MM.1S (cell line): Measurements from ENCODE around the gene LHFPL4.

ENCODE experiments used
- DNase-seq: peaks from one replicate; pipeline ENCODE4 v3.0.0-alpha.2; 2015
- H2AFZ ChIP-seq: fragments of 300-600 bp; sonication (generic); 2 replicates; pipeline ENCODE4 v1.6.0; 2016; ENCODE audit warnings: antibody characterized with exemption, low read length
- H3F3A ChIP-seq: fragments of 300-600 bp; sonication (generic); 2 replicates; pipeline ENCODE4 v1.6.1; 2016; ENCODE audit warnings: mild to moderate bottlenecking, antibody characterized with exemption, low read length, moderate library complexity, mixed read lengths; ENCODE audit not compliant: insufficient read depth
- H3K27ac ChIP-seq: fragments of 300-600 bp; sonication (generic); 2 replicates; pipeline ENCODE4 v1.5.1; 2016; ENCODE audit warnings: mild to moderate bottlenecking, low read length
- H3K27me3 ChIP-seq: fragments of 300-600 bp; sonication (generic); replicated peaks from 2 replicates; pipeline ENCODE4 v1.6.0; 2016; ENCODE audit warnings: low read length; ENCODE audit not compliant: insufficient read depth
- H3K36me3 ChIP-seq: fragments of 300-600 bp; sonication (generic); replicated peaks from 2 replicates; pipeline ENCODE4 v1.6.1; 2016; ENCODE audit warnings: mild to moderate bottlenecking, low read length, mixed read lengths; ENCODE audit not compliant: insufficient read depth
- H3K4me1 ChIP-seq: fragments of 300-600 bp; sonication (generic); 2 replicates; pipeline ENCODE4 v1.6.1; 2016; ENCODE audit warnings: low read length, mixed read lengths
- H3K4me2 ChIP-seq: fragments of 300-600 bp; sonication (generic); 2 replicates; pipeline ENCODE4 v1.6.0; 2016; ENCODE audit warnings: low read depth, low read length
- H3K4me3 ChIP-seq: fragments of 300-600 bp; sonication (generic); 2 replicates; pipeline ENCODE4 v1.5.1; 2016; ENCODE audit warnings: low read length, mixed read lengths
- H3K79me2 ChIP-seq: fragments of 300-600 bp; sonication (generic); 2 replicates; pipeline ENCODE4 v1.6.1; 2016; ENCODE audit warnings: mixed run types, low read length, mixed read lengths
- H3K9ac ChIP-seq: fragments of 300-600 bp; sonication (generic); 2 replicates; pipeline ENCODE4 v1.6.1; 2016; ENCODE audit warnings: low read length, mixed read lengths
- H3K9me2 ChIP-seq: fragments of 300-600 bp; sonication (generic); replicated peaks from 2 replicates; pipeline ENCODE4 v1.6.1; 2016; ENCODE audit warnings: mild to moderate bottlenecking, low read length, mixed read lengths; ENCODE audit not compliant: insufficient read depth
- H3K9me3 ChIP-seq: fragments of 300-600 bp; sonication (generic); replicated peaks from 2 replicates; pipeline ENCODE4 v1.6.1; 2016; ENCODE audit warnings: mild to moderate bottlenecking, low read length, mixed read lengths; ENCODE audit not compliant: insufficient read depth
- H4K20me1 ChIP-seq: fragments of 300-600 bp; sonication (generic); 2 replicates; pipeline ENCODE4 v1.6.1; 2016; ENCODE audit warnings: mild to moderate bottlenecking, low read length, moderate library complexity, mixed read lengths; ENCODE audit not compliant: insufficient read depth
- CTCF ChIP-seq: fragments of 300-600 bp; sonication (generic); IDR thresholded peaks from 2 replicates; pipeline ENCODE4 v1.5.1; 2016; ENCODE audit warnings: antibody characterized with exemption, low read length, mixed read lengths
- EZH2 ChIP-seq: fragments of 300-600 bp; sonication (generic); optimal IDR thresholded peaks from 2 replicates; pipeline ENCODE3; 2017; ENCODE audit warnings: low read depth, mild to moderate bottlenecking, antibody characterized with exemption, low read length, mixed read lengths
- EZH2phosphoT487 ChIP-seq: fragments of 300-600 bp; sonication (generic); IDR thresholded peaks from 2 replicates; pipeline ENCODE4 v1.6.1; 2018; ENCODE audit warnings: antibody characterized with exemption, low read length

Gene LHFPL4

GRCh38 chr3:9553948-9554513 lies 409 bp upstream of the LHFPL4 start:
- no peak for DNase-seq
- H3K4me3 ChIP-seq = no peak overlapping the region
- H3K27me3 ChIP-seq = no peaks in the 10 kb centered on the region
- no peak overlapping the region for H2AFZ ChIP-seq
- H4K20me1 ChIP-seq = no peaks in the 10 kb centered on the region
- no peaks in the 10 kb centered on the region for H3K36me3 ChIP-seq
- no peaks in the 10 kb centered on the region for H3K9me2 ChIP-seq
- no peak overlapping the region for H3K27ac ChIP-seq
- no peak for TF ChIP-seq CTCF
- no peak for TF ChIP-seq EZH2
- no peak for TF ChIP-seq EZH2phosphoT487
- H3K4me1 ChIP-seq = no peaks in the 10 kb centered on the region
- H3K79me2 ChIP-seq = no peaks in the 10 kb centered on the region
- H3K9me3 ChIP-seq = no peaks in the 10 kb centered on the region
- no peaks in the 10 kb centered on the region for H3F3A ChIP-seq
- no peak overlapping the region for H3K9ac ChIP-seq
- no peak overlapping the region for H3K4me2 ChIP-seq

- Histone ChIP-seq H4K20me1 (no peaks in the 10 kb centered on the region), H3K27ac (no peak overlapping the region), H3K9me3 (no peaks in the 10 kb centered on the region), H3K27me3 (no peaks in the 10 kb centered on the region), H3F3A (no peaks in the 10 kb centered on the region), H2AFZ (no peak overlapping the region), H3K4me1 (no peaks in the 10 kb centered on the region), H3K9ac (no peak overlapping the region), H3K9me2 (no peaks in the 10 kb centered on the region), H3K4me2 (no peak overlapping the region), H3K4me3 (no peak overlapping the region), H3K36me3 (no peaks in the 10 kb centered on the region), H3K79me2 (no peaks in the 10 kb centered on the region)
- TF ChIP-seq EZH2 = no peak
- TF ChIP-seq CTCF = no peak
- no peak for TF ChIP-seq EZH2phosphoT487
- no peak for DNase-seq
Measured at GRCh38 chr3:9552252-9552999, 1.2 kb downstream of the LHFPL4 start.

GRCh38 chr3:9550999-9551398 lies 2.6 kb downstream of the LHFPL4 start:
- DNase-seq = no peak
- Histone ChIP-seq H4K20me1 (no peaks in the 10 kb centered on the region), H3F3A (no peaks in the 10 kb centered on the region), H3K9ac (no peak overlapping the region), H3K27ac (no peak overlapping the region), H3K36me3 (no peaks in the 10 kb centered on the region), H3K4me3 (no peak overlapping the region), H3K4me1 (no peaks in the 10 kb centered on the region), H3K27me3 (no peaks in the 10 kb centered on the region), H3K79me2 (no peaks in the 10 kb centered on the region), H3K4me2 (no peak overlapping the region), H3K9me2 (no peaks in the 10 kb centered on the region), H3K9me3 (no peaks in the 10 kb centered on the region), H2AFZ (no peak overlapping the region)
- no peak for TF ChIP-seq EZH2phosphoT487
- no peak for TF ChIP-seq CTCF
- no peak for TF ChIP-seq EZH2
